ENCODE data around the gene RAB23.

DNA sequence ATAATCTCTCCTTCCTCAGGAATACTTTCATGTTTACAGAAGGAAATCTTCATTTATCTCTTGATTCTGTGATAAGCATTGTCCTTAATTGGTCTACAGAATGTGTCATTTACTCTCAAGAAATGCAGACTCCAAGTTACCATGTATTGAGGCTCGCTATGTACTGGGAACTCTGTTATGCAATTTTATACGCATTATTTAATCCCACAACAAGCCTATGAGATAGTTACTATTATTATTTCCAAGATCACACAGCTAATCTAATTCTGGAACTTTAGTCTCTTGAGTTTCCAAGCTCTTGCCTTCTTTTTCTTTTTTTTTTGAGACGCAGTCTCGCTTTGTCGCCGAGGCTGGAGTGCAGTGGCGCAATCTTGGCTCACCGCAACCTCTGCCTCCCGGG is 30.0 kb upstream of the RAB23 start:
- TF ChIP-seq EZH2phosphoT487 (IDR thresholded peaks at IDR 0.05; ENCODE audit: borderline replicate concordance) = no peak
- TF ChIP-seq, protein P1, sequence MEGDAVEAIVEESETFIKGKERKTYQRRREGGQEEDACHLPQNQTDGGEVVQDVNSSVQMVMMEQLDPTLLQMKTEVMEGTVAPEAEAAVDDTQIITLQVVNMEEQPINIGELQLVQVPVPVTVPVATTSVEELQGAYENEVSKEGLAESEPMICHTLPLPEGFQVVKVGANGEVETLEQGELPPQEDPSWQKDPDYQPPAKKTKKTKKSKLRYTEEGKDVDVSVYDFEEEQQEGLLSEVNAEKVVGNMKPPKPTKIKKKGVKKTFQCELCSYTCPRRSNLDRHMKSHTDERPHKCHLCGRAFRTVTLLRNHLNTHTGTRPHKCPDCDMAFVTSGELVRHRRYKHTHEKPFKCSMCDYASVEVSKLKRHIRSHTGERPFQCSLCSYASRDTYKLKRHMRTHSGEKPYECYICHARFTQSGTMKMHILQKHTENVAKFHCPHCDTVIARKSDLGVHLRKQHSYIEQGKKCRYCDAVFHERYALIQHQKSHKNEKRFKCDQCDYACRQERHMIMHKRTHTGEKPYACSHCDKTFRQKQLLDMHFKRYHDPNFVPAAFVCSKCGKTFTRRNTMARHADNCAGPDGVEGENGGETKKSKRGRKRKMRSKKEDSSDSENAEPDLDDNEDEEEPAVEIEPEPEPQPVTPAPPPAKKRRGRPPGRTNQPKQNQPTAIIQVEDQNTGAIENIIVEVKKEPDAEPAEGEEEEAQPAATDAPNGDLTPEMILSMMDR (conservative IDR thresholded peaks at IDR 0.05; ENCODE audit: low read length) = no peak

Data from Loucy (cell line).